SH-SY5Y (cell line): ENCODE results near the gene STXBP6.

ENCODE experiments used
- GATA2 ChIP-seq: IDR thresholded peaks from 2 replicates; pipeline ENCODE4 v1.6.1; 2011; ENCODE audit warnings: mild to moderate bottlenecking, low read depth, low read length
- GATA3 ChIP-seq: IDR thresholded peaks from 2 replicates; pipeline ENCODE4 v1.6.1; 2011; ENCODE audit warnings: low read depth, mild to moderate bottlenecking, low read length, moderate library complexity

DNA sequence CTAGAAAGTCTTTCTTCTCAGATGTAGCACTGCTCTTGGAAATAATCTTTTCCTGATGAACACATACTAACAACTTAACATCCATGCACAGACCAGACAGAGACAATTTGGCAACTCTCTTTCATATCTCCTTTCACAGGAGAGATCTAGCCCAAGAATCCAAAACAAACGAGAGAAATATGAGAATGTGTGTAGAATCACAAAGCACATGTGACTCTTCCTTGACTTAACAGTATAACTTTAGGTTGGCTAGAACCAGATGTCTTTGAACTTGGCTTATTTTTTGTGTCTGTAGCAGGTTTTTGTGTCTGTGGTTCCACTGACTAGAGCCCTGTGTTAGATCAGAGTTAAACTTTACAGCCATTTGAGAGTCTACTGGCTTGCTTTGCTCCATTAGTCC lies 114.2 kb downstream of the STXBP6 start:
- no peak for TF ChIP-seq GATA2
- no peak for TF ChIP-seq GATA3
